WTC11 (cell line): ENCODE results near the gene GBF1. TPM values are rescaled to one million over a fixed set of nuclear protein-coding genes. Genes with fewer than 3 reads are reported as not detected.

Experiments
- ATAC-seq: fragments of 200-7000 bp; cut with Tn5 transposase; 2 replicates; pipeline ENCODE4 v1.10.0; 2021; ENCODE audit warnings: mild to moderate bottlenecking, moderate library complexity
- CTCF ChIA-PET: fragments of 300-600 bp; sonication (Branson Sonifier 250); formaldehyde crosslinking; loops from one replicate; lab custom pipeline; 2021; ENCODE audit warnings: antibody characterized with exemption; lab: Charles Lee
- POLR2A ChIA-PET: fragments of 350-600 bp; sonication (Branson Sonifier 250); formaldehyde crosslinking; loops from one replicate; lab custom pipeline; 2021; ENCODE audit warnings: antibody characterized with exemption; lab: Charles Lee
- DNase-seq: peaks from one replicate; pipeline ENCODE4 v3.0.0; 2021; ENCODE audit warnings: low spot score
- H3K27ac Mint-ChIP-seq: 2 replicates; pipeline ENCODE4 v1.8.0; 2021; ENCODE audit warnings: mixed read lengths
- H3K27me3 Mint-ChIP-seq: 2 replicates; pipeline ENCODE4 v1.8.0; 2021; ENCODE audit warnings: low read depth, mild to moderate bottlenecking, moderate library complexity, mixed read lengths
- H3K36me3 Mint-ChIP-seq: 2 replicates; pipeline ENCODE4 v1.8.0; 2021; ENCODE audit warnings: mixed read lengths
- H3K4me1 Mint-ChIP-seq: 2 replicates; pipeline ENCODE4 v1.8.0; 2022; ENCODE audit warnings: mixed read lengths
- H3K4me3 Mint-ChIP-seq: 2 replicates; pipeline ENCODE4 v1.8.0; 2021; ENCODE audit warnings: mild to moderate bottlenecking, moderate library complexity, mixed read lengths
- H3K9me3 Mint-ChIP-seq: 2 replicates; pipeline ENCODE4 v1.8.0; 2021; ENCODE audit warnings: mixed read lengths
- ESRRA ChIP-seq: sonication (generic); formaldehyde crosslinking; IDR thresholded peaks from 2 replicates; pipeline ENCODE4 v1.8.1; 2022; ENCODE audit warnings: mild to moderate bottlenecking, missing genetic modification reagents, borderline replicate concordance
- FOXJ3 ChIP-seq: sonication (generic); formaldehyde crosslinking; IDR thresholded peaks from 2 replicates; pipeline ENCODE4 v1.9.0; 2021; ENCODE audit warnings: missing genetic modification reagents, mild to moderate bottlenecking, borderline replicate concordance
- JAZF1 ChIP-seq: fragments of 250-450 bp; sonication (Bioruptor Pico); IDR thresholded peaks from 2 replicates; pipeline ENCODE4 v1.9.0; 2021; ENCODE audit warnings: moderate library complexity, mild to moderate bottlenecking, inconsistent platforms
- JUN ChIP-seq: sonication (generic); formaldehyde crosslinking; IDR thresholded peaks from 2 replicates; pipeline ENCODE4 v1.8.0; 2023; ENCODE audit warnings: mild to moderate bottlenecking, missing genetic modification reagents
- MYBL2 ChIP-seq: sonication (generic); formaldehyde crosslinking; IDR thresholded peaks from 2 replicates; pipeline ENCODE4 v1.8.1; 2023; ENCODE audit warnings: mild to moderate bottlenecking, moderate library complexity, missing genetic modification reagents
- NFYB ChIP-seq: sonication (generic); formaldehyde crosslinking; conservative IDR thresholded peaks from 2 replicates; pipeline ENCODE4 v1.8.0; 2022; ENCODE audit warnings: low read depth, missing genetic modification reagents
- ZNF219 ChIP-seq: sonication (generic); formaldehyde crosslinking; IDR thresholded peaks from 2 replicates; pipeline ENCODE4 v1.8.0; 2023; ENCODE audit warnings: missing genetic modification reagents, mild to moderate bottlenecking, borderline replicate concordance
- ZNF671 ChIP-seq: fragments of 250-450 bp; sonication (Bioruptor Pico); IDR thresholded peaks from 2 replicates; pipeline ENCODE4 v1.8.0; 2021; ENCODE audit warnings: mild to moderate bottlenecking
- total RNA-seq: library from RNA; stranded (reverse); gene quantifications from 3 replicates; pipeline ENCODE4 v1.2.3, GENCODE V29; 2021
- TF ChIP-seq, protein P1 (sequence below): fragments of 250-450 bp; sonication (Bioruptor Pico); IDR thresholded peaks from 2 replicates; pipeline ENCODE4 v1.9.0; 2021; ENCODE audit warnings: mild to moderate bottlenecking, borderline replicate concordance
- TF ChIP-seq, protein P2 (sequence below): sonication (generic); formaldehyde crosslinking; conservative IDR thresholded peaks from 2 replicates; pipeline ENCODE4 v1.8.1; 2022; ENCODE audit warnings: mild to moderate bottlenecking, missing genetic modification reagents
- TF ChIP-seq, protein P3 (sequence below): sonication (generic); formaldehyde crosslinking; IDR thresholded peaks from 2 replicates; pipeline ENCODE4 v1.8.0; 2022; ENCODE audit warnings: mild to moderate bottlenecking, missing genetic modification reagents
- TF ChIP-seq, protein P4 (sequence below): sonication (generic); formaldehyde crosslinking; IDR thresholded peaks from 2 replicates; pipeline ENCODE4 v1.8.0; 2022; ENCODE audit warnings: mild to moderate bottlenecking, missing genetic modification reagents
- TF ChIP-seq, protein P5 (sequence below): sonication (generic); formaldehyde crosslinking; IDR thresholded peaks from 2 replicates; pipeline ENCODE4 v1.8.1; 2023; ENCODE audit warnings: mild to moderate bottlenecking, missing genetic modification reagents
- TF ChIP-seq, protein P6 (sequence below): sonication (generic); formaldehyde crosslinking; IDR thresholded peaks from 2 replicates; pipeline ENCODE4 v1.8.1; 2022; ENCODE audit warnings: missing genetic modification reagents, borderline replicate concordance

GBF1 gene
- total RNA-seq, 1 experiment from 2014 or later, result 32.4 TPM

DNA sequence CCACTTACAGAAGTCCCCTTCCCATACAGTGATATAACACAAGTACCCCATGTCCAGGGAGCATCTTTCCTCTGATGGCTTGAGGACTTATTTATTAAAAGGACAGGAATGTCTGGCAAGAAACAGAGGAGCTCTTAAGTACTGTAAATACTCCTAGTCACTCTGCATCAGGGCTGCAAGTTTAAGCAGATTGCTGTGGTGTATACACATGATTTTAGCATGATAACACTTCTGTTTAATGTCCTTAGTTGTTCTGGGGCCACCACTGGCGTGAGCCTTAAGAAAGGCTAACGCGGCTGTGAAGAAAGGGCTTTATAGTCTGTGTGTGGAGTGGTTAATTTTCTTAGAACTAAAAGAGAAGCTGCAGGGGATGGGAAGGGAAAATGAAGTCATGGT is 65.7 kb downstream of the GBF1 start:
- H3K9me3 Mint-ChIP-seq, result no peaks in the 10 kb centered on the region
- H3K4me3 Mint-ChIP-seq, result no peak overlapping the region
- TF ChIP-seq, protein P1, sequence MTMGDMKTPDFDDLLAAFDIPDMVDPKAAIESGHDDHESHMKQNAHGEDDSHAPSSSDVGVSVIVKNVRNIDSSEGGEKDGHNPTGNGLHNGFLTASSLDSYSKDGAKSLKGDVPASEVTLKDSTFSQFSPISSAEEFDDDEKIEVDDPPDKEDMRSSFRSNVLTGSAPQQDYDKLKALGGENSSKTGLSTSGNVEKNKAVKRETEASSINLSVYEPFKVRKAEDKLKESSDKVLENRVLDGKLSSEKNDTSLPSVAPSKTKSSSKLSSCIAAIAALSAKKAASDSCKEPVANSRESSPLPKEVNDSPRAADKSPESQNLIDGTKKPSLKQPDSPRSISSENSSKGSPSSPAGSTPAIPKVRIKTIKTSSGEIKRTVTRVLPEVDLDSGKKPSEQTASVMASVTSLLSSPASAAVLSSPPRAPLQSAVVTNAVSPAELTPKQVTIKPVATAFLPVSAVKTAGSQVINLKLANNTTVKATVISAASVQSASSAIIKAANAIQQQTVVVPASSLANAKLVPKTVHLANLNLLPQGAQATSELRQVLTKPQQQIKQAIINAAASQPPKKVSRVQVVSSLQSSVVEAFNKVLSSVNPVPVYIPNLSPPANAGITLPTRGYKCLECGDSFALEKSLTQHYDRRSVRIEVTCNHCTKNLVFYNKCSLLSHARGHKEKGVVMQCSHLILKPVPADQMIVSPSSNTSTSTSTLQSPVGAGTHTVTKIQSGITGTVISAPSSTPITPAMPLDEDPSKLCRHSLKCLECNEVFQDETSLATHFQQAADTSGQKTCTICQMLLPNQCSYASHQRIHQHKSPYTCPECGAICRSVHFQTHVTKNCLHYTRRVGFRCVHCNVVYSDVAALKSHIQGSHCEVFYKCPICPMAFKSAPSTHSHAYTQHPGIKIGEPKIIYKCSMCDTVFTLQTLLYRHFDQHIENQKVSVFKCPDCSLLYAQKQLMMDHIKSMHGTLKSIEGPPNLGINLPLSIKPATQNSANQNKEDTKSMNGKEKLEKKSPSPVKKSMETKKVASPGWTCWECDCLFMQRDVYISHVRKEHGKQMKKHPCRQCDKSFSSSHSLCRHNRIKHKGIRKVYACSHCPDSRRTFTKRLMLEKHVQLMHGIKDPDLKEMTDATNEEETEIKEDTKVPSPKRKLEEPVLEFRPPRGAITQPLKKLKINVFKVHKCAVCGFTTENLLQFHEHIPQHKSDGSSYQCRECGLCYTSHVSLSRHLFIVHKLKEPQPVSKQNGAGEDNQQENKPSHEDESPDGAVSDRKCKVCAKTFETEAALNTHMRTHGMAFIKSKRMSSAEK (CRISPR knock-in tag), result no peak
- TF ChIP-seq MYBL2 (CRISPR knock-in tag) (no peak), JUN (no peak), NFYB (CRISPR knock-in tag) (no peak), ZNF671 (no peak)
- TF ChIP-seq, protein P2, sequence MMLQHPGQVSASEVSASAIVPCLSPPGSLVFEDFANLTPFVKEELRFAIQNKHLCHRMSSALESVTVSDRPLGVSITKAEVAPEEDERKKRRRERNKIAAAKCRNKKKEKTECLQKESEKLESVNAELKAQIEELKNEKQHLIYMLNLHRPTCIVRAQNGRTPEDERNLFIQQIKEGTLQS (CRISPR knock-in tag), result no peak
- TF ChIP-seq, protein P3, sequence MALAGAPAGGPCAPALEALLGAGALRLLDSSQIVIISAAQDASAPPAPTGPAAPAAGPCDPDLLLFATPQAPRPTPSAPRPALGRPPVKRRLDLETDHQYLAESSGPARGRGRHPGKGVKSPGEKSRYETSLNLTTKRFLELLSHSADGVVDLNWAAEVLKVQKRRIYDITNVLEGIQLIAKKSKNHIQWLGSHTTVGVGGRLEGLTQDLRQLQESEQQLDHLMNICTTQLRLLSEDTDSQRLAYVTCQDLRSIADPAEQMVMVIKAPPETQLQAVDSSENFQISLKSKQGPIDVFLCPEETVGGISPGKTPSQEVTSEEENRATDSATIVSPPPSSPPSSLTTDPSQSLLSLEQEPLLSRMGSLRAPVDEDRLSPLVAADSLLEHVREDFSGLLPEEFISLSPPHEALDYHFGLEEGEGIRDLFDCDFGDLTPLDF (CRISPR knock-in tag), result no peak
- TF ChIP-seq, all 79 proteins: peak for 0
- Mint-ChIP-seq H3K27ac (no peak overlapping the region), H3K36me3 (no peaks in the 10 kb centered on the region), H3K4me1 (peaks cover 11% of the 10 kb centered on the region), H3K27me3 (no peaks in the 10 kb centered on the region)
- DNase-seq (no peak), ATAC-seq (0 out of 2 replicates have a peak, but pooled peaks have one; percentile 20)
- ChIA-PET POLR2A (no interaction called here), CTCF (interaction anchor here (1.6 to 6.0 kb wide), 2 partner anchors 36 to 80 kb away, joined by 5 to 32 read pairs; no protein-coding TSS in a partner anchor)

DNA sequence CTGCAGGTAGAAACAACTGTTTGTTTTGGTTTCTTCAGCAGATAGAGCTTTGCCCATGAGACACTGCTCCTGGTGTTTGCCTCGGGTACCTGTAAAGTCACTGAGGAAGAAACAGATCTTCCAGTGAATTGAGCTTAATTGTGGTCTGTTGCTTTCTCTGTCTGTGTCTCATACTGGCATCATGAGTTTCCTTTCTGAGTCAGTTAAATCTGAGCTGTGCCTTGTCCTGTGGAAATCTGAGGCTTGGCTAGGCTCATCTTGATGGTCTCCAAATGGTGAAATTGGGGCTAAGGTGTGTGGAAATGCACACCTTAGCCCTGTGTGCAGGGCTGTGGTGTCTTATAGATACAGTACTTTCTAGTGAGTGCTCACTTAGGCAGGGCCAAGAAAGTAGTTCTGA is 67.4 kb downstream of the GBF1 start:
- DNase-seq (no peak), ATAC-seq (no peak)
- no peaks in the 10 kb centered on the region for H3K9me3 Mint-ChIP-seq
- no peak overlapping the region for H3K4me3 Mint-ChIP-seq
- no peaks in the 10 kb centered on the region for H3K27me3 Mint-ChIP-seq
- CTCF ChIA-PET, result interaction anchor here (0.5 to 6.0 kb wide), 6 partner anchors 39 to 674 kb away, joined by 3 to 32 read pairs (median 4); partner anchors contain the start of genes PITX3 and SUFU
- no peaks in the 10 kb centered on the region for H3K36me3 Mint-ChIP-seq
- TF ChIP-seq FOXJ3 (no peak), JAZF1 (CRISPR knock-in tag) (no peak), ESRRA (no peak), ZNF219 (CRISPR knock-in tag) (no peak)
- TF ChIP-seq, protein P4, sequence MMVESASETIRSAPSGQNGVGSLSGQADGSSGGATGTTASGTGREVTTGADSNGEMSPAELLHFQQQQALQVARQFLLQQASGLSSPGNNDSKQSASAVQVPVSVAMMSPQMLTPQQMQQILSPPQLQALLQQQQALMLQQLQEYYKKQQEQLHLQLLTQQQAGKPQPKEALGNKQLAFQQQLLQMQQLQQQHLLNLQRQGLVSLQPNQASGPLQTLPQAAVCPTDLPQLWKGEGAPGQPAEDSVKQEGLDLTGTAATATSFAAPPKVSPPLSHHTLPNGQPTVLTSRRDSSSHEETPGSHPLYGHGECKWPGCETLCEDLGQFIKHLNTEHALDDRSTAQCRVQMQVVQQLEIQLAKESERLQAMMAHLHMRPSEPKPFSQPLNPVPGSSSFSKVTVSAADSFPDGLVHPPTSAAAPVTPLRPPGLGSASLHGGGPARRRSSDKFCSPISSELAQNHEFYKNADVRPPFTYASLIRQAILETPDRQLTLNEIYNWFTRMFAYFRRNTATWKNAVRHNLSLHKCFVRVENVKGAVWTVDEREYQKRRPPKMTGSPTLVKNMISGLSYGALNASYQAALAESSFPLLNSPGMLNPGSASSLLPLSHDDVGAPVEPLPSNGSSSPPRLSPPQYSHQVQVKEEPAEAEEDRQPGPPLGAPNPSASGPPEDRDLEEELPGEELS, result no peak
- TF ChIP-seq, protein P5, sequence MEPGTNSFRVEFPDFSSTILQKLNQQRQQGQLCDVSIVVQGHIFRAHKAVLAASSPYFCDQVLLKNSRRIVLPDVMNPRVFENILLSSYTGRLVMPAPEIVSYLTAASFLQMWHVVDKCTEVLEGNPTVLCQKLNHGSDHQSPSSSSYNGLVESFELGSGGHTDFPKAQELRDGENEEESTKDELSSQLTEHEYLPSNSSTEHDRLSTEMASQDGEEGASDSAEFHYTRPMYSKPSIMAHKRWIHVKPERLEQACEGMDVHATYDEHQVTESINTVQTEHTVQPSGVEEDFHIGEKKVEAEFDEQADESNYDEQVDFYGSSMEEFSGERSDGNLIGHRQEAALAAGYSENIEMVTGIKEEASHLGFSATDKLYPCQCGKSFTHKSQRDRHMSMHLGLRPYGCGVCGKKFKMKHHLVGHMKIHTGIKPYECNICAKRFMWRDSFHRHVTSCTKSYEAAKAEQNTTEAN (CRISPR knock-in tag), result no peak
- TF ChIP-seq, protein P6, sequence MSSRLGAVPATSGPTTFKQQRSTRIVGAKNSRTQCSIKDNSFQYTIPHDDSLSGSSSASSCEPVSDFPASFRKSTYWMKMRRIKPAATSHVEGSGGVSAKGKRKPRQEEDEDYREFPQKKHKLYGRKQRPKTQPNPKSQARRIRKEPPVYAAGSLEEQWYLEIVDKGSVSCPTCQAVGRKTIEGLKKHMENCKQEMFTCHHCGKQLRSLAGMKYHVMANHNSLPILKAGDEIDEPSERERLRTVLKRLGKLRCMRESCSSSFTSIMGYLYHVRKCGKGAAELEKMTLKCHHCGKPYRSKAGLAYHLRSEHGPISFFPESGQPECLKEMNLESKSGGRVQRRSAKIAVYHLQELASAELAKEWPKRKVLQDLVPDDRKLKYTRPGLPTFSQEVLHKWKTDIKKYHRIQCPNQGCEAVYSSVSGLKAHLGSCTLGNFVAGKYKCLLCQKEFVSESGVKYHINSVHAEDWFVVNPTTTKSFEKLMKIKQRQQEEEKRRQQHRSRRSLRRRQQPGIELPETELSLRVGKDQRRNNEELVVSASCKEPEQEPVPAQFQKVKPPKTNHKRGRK, result no peak
- TF ChIP-seq, all 79 proteins: peak for 0
- POLR2A ChIA-PET, result interaction anchor here (0.6 kb wide), 1 partner anchor 26 kb away, joined by 4 read pairs; no protein-coding TSS in a partner anchor
- no peak overlapping the region for H3K27ac Mint-ChIP-seq
- peaks cover 11% of the 10 kb centered on the region for H3K4me1 Mint-ChIP-seq
